MM.1S (cell line): ENCODE data around the gene AANAT.
A peak's percentile ranks its signal among the peaks of the same experiment; 100 is the strongest.

ENCODE experiments used
- DNase-seq: peaks from one replicate; pipeline ENCODE4 v3.0.0-alpha.2; 2015
- H2AFZ ChIP-seq: fragments of 300-600 bp; sonication (generic); 2 replicates; pipeline ENCODE4 v1.6.0; 2016; ENCODE audit warnings: antibody characterized with exemption, low read length
- H3F3A ChIP-seq: fragments of 300-600 bp; sonication (generic); 2 replicates; pipeline ENCODE4 v1.6.1; 2016; ENCODE audit warnings: mild to moderate bottlenecking, antibody characterized with exemption, low read length, moderate library complexity, mixed read lengths; ENCODE audit not compliant: insufficient read depth
- H3K27ac ChIP-seq: fragments of 300-600 bp; sonication (generic); 2 replicates; pipeline ENCODE4 v1.5.1; 2016; ENCODE audit warnings: mild to moderate bottlenecking, low read length
- H3K27me3 ChIP-seq: fragments of 300-600 bp; sonication (generic); replicated peaks from 2 replicates; pipeline ENCODE4 v1.6.0; 2016; ENCODE audit warnings: low read length; ENCODE audit not compliant: insufficient read depth
- H3K36me3 ChIP-seq: fragments of 300-600 bp; sonication (generic); replicated peaks from 2 replicates; pipeline ENCODE4 v1.6.1; 2016; ENCODE audit warnings: mild to moderate bottlenecking, low read length, mixed read lengths; ENCODE audit not compliant: insufficient read depth
- H3K4me1 ChIP-seq: fragments of 300-600 bp; sonication (generic); 2 replicates; pipeline ENCODE4 v1.6.1; 2016; ENCODE audit warnings: low read length, mixed read lengths
- H3K4me2 ChIP-seq: fragments of 300-600 bp; sonication (generic); 2 replicates; pipeline ENCODE4 v1.6.0; 2016; ENCODE audit warnings: low read depth, low read length
- H3K4me3 ChIP-seq: fragments of 300-600 bp; sonication (generic); 2 replicates; pipeline ENCODE4 v1.5.1; 2016; ENCODE audit warnings: low read length, mixed read lengths
- H3K79me2 ChIP-seq: fragments of 300-600 bp; sonication (generic); 2 replicates; pipeline ENCODE4 v1.6.1; 2016; ENCODE audit warnings: mixed run types, low read length, mixed read lengths
- H3K9ac ChIP-seq: fragments of 300-600 bp; sonication (generic); 2 replicates; pipeline ENCODE4 v1.6.1; 2016; ENCODE audit warnings: low read length, mixed read lengths
- H3K9me2 ChIP-seq: fragments of 300-600 bp; sonication (generic); replicated peaks from 2 replicates; pipeline ENCODE4 v1.6.1; 2016; ENCODE audit warnings: mild to moderate bottlenecking, low read length, mixed read lengths; ENCODE audit not compliant: insufficient read depth
- H3K9me3 ChIP-seq: fragments of 300-600 bp; sonication (generic); replicated peaks from 2 replicates; pipeline ENCODE4 v1.6.1; 2016; ENCODE audit warnings: mild to moderate bottlenecking, low read length, mixed read lengths; ENCODE audit not compliant: insufficient read depth
- H4K20me1 ChIP-seq: fragments of 300-600 bp; sonication (generic); 2 replicates; pipeline ENCODE4 v1.6.1; 2016; ENCODE audit warnings: mild to moderate bottlenecking, low read length, moderate library complexity, mixed read lengths; ENCODE audit not compliant: insufficient read depth
- CTCF ChIP-seq: fragments of 300-600 bp; sonication (generic); IDR thresholded peaks from 2 replicates; pipeline ENCODE4 v1.5.1; 2016; ENCODE audit warnings: antibody characterized with exemption, low read length, mixed read lengths
- EZH2 ChIP-seq: fragments of 300-600 bp; sonication (generic); optimal IDR thresholded peaks from 2 replicates; pipeline ENCODE3; 2017; ENCODE audit warnings: low read depth, mild to moderate bottlenecking, antibody characterized with exemption, low read length, mixed read lengths
- EZH2phosphoT487 ChIP-seq: fragments of 300-600 bp; sonication (generic); IDR thresholded peaks from 2 replicates; pipeline ENCODE4 v1.6.1; 2018; ENCODE audit warnings: antibody characterized with exemption, low read length

AANAT gene

GRCh38 chr17:76467366-76467765 lies at the start of gene AANAT:
Gene AANAT (plus strand): TSS chr17:76467603. CDS start chr17:76468747, 1,144 bp downstream.
- H3K4me1 ChIP-seq: peaks cover 17% of the 10 kb centered on the region
- no peak within 1 kb of the TSS for H3K9ac ChIP-seq
- no peak within 1 kb of the TSS for H3K4me3 ChIP-seq
- no peak within 1 kb of the TSS for H3K27ac ChIP-seq
- H2AFZ ChIP-seq: no peak within 1 kb of the TSS
- H4K20me1 ChIP-seq: no peaks in the 10 kb centered on the region
- no peak for TF ChIP-seq CTCF
- TF ChIP-seq EZH2: no peak
- no peak for TF ChIP-seq EZH2phosphoT487
- H3K79me2 ChIP-seq: no peaks in the 10 kb centered on the region
- H3K36me3 ChIP-seq: 0 out of 2 replicates have a peak, but pooled peaks cover under 1% of the 10 kb centered on the region
- DNase-seq: no peak
- no peaks in the 10 kb centered on the region for H3K9me2 ChIP-seq
- H3F3A ChIP-seq: no peaks in the 10 kb centered on the region
- H3K9me3 ChIP-seq: no peaks in the 10 kb centered on the region
- H3K27me3 ChIP-seq: no peaks in the 10 kb centered on the region
- H3K4me2 ChIP-seq: no peak within 1 kb of the TSS

- DNase-seq: peak; percentile 72
- H3K79me2 ChIP-seq: peaks cover 78% of the 10 kb centered on the region
Observed at GRCh38 chr17:76419576-76420260, 47.7 kb upstream of the AANAT start.

GRCh38 chr17:76420356-76421043 lies 46.9 kb upstream of the AANAT start:
- Histone ChIP-seq H4K20me1 (no peaks in the 10 kb centered on the region), H3K4me3 (peak overlapping the region; percentile 47), H3K9me2 (no peaks in the 10 kb centered on the region), H3F3A (peaks cover 15% of the 10 kb centered on the region), H3K79me2 (peaks cover 70% of the 10 kb centered on the region), H3K9ac (peak overlapping the region; percentile 50; the same call in 1 of the 2 replicates), H3K4me2 (peak overlapping the region; percentile 93), H3K27me3 (no peaks in the 10 kb centered on the region), H2AFZ (peak overlapping the region; percentile 22; the same call in 1 of the 2 replicates), H3K9me3 (no peaks in the 10 kb centered on the region), H3K4me1 (peaks cover 36% of the 10 kb centered on the region), H3K36me3 (no peaks in the 10 kb centered on the region), H3K27ac (peak overlapping the region; percentile 77)
- TF ChIP-seq CTCF (no peak), EZH2 (no peak), EZH2phosphoT487 (no peak)
- DNase-seq: peak; percentile 14

More at GRCh38 chr17:76419576-76420260, 47.7 kb upstream of the AANAT start:
- Histone ChIP-seq H3K27ac (peak overlapping the region; percentile 77), H3K36me3 (no peaks in the 10 kb centered on the region), H3K27me3 (no peaks in the 10 kb centered on the region), H3K4me2 (peak overlapping the region; percentile 93), H3K9me3 (no peaks in the 10 kb centered on the region), H3F3A (peaks cover 15% of the 10 kb centered on the region), H2AFZ (peak overlapping the region; percentile 22; the same call in 1 of the 2 replicates), H3K4me3 (peak overlapping the region; percentile 47), H3K9ac (peak overlapping the region; percentile 50; the same call in 1 of the 2 replicates), H3K4me1 (peaks cover 36% of the 10 kb centered on the region), H4K20me1 (no peaks in the 10 kb centered on the region), H3K9me2 (no peaks in the 10 kb centered on the region)
- TF ChIP-seq EZH2: no peak
- no peak for TF ChIP-seq EZH2phosphoT487
- no peak for TF ChIP-seq CTCF
